ENCODE data around the gene GLRX. TPM values are rescaled to one million over a fixed set of nuclear protein-coding genes. Genes with fewer than 3 reads are reported as not detected.
"Not testable (repeated sequence)": the region's sequence is repeated elsewhere in the genome, so short reads cannot be mapped to it uniquely, and the experiment has no call there.

GLRX gene
- total RNA-seq = 26.3 and 32.8 TPM in 2 replicates
- long read RNA-seq, transcript GLRX-201 (3 exons, 1,211 nt) = major isoform, 29 of 65 reads
- long read RNA-seq, partial matches to known transcripts = 0 of 65 reads
- long read RNA-seq, other reads (novel, unspliced or antisense) = 34 of 65 reads

GRCh38 chr5:95822542-95823181 is at the start of gene GLRX:
GLRX (minus strand) TSS chr5:95822726; CDS start chr5:95822662, 64 bp downstream.
- Mint-ChIP-seq H3K9me3 (ENCODE audit: unreplicated experiment) (no peaks in the 10 kb centered on the region), H3K27ac (ENCODE audit: unreplicated experiment) (peak within 1 kb of the TSS; percentile 94), H3K4me3 (ENCODE audit: unreplicated experiment) (peak within 1 kb of the TSS; percentile 95), H3K36me3 (ENCODE audit: unreplicated experiment) (peaks cover 11% of the 10 kb centered on the region), H3K4me1 (ENCODE audit: unreplicated experiment) (peaks cover 60% of the 10 kb centered on the region), H3K27me3 (ENCODE audit: unreplicated experiment) (no peaks in the 10 kb centered on the region)
- no peak for DNase-seq (ENCODE audit: extremely low spot score, unreplicated experiment)
- no peak for TF ChIP-seq CTCF (IDR thresholded peaks at IDR 0.05)

- no peaks in the 10 kb centered on the region for H3K9me3 Mint-ChIP-seq (ENCODE audit: unreplicated experiment)
- DNase-seq (ENCODE audit: extremely low spot score, unreplicated experiment) = no peak
- peaks cover 13% of the 10 kb centered on the region for H3K4me1 Mint-ChIP-seq (ENCODE audit: unreplicated experiment)
- H3K27ac Mint-ChIP-seq (ENCODE audit: unreplicated experiment) = no peak overlapping the region
- H3K4me3 Mint-ChIP-seq (ENCODE audit: unreplicated experiment) = no peak overlapping the region
- no peaks in the 10 kb centered on the region for H3K27me3 Mint-ChIP-seq (ENCODE audit: unreplicated experiment)
- no peak for TF ChIP-seq CTCF (IDR thresholded peaks at IDR 0.05)
- H3K36me3 Mint-ChIP-seq (ENCODE audit: unreplicated experiment) = no peaks in the 10 kb centered on the region
Observed at GRCh38 chr5:95871146-95871806, 48.8 kb upstream of the GLRX start.

GRCh38 chr5:95870105-95870672 is 47.7 kb upstream of the GLRX start:
- Mint-ChIP-seq H3K36me3 (ENCODE audit: unreplicated experiment) (no peaks in the 10 kb centered on the region), H3K27ac (ENCODE audit: unreplicated experiment) (no peak overlapping the region), H3K4me3 (ENCODE audit: unreplicated experiment) (no peak overlapping the region), H3K4me1 (ENCODE audit: unreplicated experiment) (peaks cover 13% of the 10 kb centered on the region), H3K27me3 (ENCODE audit: unreplicated experiment) (no peaks in the 10 kb centered on the region), H3K9me3 (ENCODE audit: unreplicated experiment) (no peaks in the 10 kb centered on the region)
- no peak for DNase-seq (ENCODE audit: extremely low spot score, unreplicated experiment)
- no peak for TF ChIP-seq CTCF (IDR thresholded peaks at IDR 0.05)

GRCh38 chr5:95869173-95869855 is 46.8 kb upstream of the GLRX start:
- H3K4me3 Mint-ChIP-seq (ENCODE audit: unreplicated experiment); H3K36me3 Mint-ChIP-seq (ENCODE audit: unreplicated experiment); H3K27me3 Mint-ChIP-seq (ENCODE audit: unreplicated experiment); H3K27ac Mint-ChIP-seq (ENCODE audit: unreplicated experiment); DNase-seq (ENCODE audit: extremely low spot score, unreplicated experiment); H3K9me3 Mint-ChIP-seq (ENCODE audit: unreplicated experiment): not testable (repeated sequence)
- peaks cover 13% of the 10 kb centered on the region for H3K4me1 Mint-ChIP-seq (ENCODE audit: unreplicated experiment)

GRCh38 chr5:95868136-95868535 is 45.6 kb upstream of the GLRX start:
- DNase-seq (ENCODE audit: extremely low spot score, unreplicated experiment) = no peak
- Mint-ChIP-seq H3K9me3 (ENCODE audit: unreplicated experiment) (no peaks in the 10 kb centered on the region), H3K27ac (ENCODE audit: unreplicated experiment) (no peak overlapping the region), H3K4me3 (ENCODE audit: unreplicated experiment) (no peak overlapping the region), H3K27me3 (ENCODE audit: unreplicated experiment) (no peaks in the 10 kb centered on the region), H3K36me3 (ENCODE audit: unreplicated experiment) (no peaks in the 10 kb centered on the region), H3K4me1 (ENCODE audit: unreplicated experiment) (peaks cover 17% of the 10 kb centered on the region)
- TF ChIP-seq CTCF (IDR thresholded peaks at IDR 0.05) = no peak

Measured in osteocyte (in vitro differentiated cells).